Stimulated activated CD4-positive, alpha-beta T cell treated with anti-CD3 and anti-CD28 coated beads, Interleukin-4, amount 100 ng/mL, for 24 hours (primary cell): ENCODE results near the gene FAM184A.
"Not testable (repeated sequence)": the region's sequence is repeated elsewhere in the genome, so short reads cannot be mapped to it uniquely, and the experiment has no call there.

Source experiments
- DNase-seq: peaks from one replicate; pipeline ENCODE4 v3.0.0-alpha.2; 2020

Gene FAM184A

DNA sequence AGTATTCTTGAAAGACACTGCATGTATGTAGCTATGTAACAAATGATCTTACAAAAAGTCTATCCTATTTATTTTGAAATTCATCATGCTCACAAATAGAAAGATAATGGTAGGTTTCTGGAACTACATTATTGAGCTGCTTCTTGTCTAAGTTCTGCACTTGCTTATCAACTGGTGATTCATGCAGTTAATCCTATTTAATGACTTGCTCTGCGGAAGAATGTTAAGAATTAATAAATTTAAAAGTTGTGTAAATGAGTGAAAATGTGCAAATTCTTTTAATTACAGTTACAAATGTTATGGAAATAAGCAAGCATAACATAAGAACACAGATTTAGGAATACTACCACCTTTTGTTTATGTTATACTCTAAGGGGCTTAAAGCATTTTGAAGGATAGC lies 76.4 kb downstream of the FAM184A start:
- no peak for DNase-seq

DNA sequence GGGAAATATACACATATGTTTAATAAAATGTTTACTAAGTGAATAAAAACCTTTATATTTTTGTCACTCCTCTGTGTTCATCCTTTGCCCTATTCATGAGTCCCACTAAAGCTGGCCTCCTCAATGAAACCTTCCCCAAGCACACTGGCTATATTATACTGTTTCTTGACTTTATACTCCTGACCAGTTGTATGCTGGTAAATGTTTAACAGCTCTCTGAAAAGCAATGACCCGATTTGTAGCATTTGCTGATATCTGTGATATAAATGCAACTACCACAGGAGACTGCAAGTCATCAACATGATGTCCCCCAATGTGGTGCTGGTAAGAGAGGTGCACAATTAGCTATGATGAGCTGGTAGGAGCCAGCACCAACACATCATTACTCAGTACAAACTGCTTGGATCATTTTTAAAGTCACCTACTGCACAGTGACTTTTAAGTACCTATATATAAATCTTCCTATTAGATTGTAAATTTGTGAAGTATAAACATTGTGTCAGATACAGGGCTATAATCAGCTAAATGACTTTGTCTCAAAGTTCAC lies 78.9 kb downstream of the FAM184A start:
- DNase-seq, result no peak

DNA sequence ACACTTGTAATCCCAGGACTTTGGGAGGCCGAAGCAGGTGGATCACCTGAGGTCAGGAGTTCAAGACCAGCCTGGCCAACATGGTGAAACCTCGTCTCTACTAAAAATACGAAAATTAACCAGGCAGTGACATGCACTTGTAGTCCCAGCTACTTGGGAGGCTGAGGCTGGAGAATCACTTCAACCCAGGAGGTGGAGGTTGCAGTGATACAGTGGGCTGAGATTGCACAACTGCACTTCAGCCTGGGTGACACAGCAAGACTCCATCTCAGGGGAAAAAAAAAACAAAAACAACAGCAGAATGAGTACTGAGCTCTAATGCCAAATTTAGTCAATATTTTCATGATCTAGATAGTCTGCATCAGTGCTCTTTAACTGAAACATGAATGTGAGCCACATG lies 81.0 kb downstream of the FAM184A start:
- DNase-seq, result not testable (repeated sequence)

DNA sequence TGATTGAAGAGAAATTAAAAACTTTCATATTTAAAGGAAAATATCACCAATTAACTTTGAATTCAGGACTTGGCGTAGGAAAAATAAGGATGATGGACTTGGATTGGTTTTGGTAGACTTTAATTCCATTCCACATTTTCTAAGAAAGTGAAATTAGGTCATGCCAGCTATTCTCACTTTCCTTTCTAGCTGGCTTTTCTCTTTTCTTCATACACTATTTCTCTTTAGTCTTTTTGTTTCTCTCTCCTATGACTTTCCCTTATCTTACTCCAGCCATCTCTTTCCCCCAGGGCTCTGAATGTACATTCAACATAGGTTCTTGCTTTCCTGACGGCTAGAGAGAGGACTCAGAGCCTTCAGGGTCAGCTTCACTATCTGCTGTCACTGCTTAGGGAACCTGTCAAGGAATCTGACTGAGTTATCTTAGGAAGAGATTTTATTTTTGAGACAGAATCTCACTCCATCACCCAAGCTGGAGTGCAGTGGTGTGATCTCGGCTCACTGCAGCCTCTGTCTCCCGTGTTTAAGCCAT lies 82.1 kb downstream of the FAM184A start:
- no peak for DNase-seq

DNA sequence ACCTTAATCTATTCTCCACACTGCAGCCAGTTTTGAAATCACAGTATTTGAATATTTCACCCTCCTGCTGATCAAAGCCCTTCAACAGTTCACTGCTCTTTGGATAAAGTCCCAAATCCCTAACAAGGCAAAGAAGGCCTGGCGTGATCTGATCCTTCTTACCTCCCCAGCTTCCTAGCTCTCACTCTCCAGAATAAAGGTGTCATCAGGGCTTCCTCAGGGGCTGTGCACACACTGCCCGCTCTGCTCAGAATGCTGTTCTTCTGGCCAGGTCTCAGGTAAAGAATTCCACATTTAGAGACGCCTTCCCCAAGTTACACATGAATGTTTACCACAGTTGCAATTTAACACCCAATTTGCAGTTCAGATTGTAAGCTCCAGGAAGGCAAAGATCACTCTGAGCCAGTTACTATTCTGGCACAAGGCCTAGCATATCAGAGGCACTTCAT lies 84.6 kb downstream of the FAM184A start:
- no peak for DNase-seq

DNA sequence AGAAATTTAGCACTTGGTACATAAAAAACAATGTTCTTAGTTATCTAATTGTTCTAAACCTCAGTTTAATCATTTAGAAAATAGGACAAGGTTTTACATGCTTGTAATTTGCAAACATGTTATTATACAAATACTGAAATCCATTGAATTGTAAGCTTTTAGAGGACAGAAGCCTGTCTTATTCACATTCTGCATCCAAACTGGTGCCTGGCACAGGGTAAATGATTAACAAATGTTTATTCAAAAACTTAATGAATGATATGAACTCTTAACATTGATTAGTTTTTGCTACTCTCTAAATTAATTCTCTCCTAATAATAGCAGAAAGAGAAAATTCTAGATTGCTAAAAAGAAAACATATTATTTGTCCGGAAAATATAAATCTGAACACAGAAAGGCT lies 85.1 kb downstream of the FAM184A start:
- no peak for DNase-seq

DNA sequence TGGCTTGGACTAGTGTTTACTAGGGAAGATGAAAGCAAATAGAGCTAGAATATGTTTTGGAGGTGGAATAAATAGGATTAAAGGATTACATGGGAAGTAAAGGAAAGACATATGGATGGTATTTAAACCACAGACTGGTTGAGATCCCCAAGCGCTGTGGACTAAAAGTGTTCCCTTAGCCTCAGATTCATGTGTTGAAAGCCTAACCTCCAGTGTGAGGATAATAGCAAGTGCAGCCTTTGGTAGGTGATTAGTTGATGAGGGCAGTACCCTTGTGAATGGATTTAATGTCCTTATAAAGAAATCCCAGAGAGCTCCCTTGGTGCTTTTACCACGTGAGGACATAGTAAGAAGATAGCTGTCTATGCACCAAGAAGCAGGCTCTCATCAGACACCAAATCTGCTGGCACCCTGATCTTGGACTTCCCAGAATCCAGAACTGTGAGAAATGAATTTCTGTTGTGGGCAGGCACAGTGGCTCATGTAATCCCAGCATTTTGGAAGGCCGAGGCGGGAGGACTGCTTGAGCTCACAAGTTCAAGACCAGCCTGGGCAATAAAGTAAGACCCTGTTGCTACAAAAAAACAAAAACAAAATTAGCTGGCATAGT lies 86.2 kb downstream of the FAM184A start:
- DNase-seq, result no peak

DNA sequence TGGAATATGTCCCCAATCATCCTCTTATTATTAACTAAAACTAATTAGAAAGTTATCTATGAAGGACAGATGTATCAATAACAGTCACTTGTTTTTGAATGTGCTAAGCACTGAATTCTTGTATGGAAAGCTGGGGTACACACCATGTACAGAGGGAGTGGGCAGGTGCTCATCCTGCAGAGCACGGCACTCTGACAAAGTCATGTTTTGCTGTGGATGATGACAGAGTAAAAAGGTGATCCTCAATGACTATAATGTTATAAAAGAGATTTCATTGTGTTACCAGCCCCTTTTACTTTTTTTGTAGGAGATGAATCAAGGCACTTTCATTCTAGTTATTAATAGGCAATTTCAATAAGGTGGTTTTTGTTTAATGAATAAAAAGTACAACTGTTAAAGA lies 92.2 kb downstream of the FAM184A start:
- DNase-seq, result no peak

DNA sequence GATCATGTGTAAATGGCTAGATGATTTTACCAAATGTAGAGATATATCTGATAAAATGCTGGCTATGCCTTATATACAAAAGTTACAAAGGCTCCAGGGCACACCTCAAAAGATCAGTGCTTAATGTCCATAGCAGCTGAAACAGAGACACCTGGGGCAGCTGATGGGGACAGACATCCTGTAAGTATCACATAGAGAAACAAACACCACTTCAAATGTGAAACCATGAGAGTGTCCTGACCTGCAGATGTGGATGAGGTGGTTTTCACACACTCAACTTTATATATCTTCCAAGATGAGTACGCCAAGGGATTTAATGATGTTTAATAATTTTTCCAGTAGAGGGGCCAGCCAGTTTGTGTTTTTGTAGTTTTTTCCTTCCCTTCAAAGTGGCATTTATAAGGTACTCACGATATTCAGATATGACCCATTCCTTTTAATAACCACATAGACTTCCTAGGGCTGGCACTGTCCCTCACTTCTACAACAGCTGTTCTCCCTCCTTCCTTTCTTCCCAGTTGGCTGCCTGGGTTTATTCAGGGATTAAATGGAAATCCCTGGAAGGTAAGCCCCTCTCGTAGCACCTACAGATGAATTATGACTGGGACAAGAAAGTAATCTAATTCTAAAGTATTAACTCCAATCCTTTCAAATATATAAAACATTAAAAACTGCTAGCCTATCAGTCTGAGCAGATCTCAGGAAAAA lies 93.2 kb downstream of the FAM184A start:
- DNase-seq, result no peak

DNA sequence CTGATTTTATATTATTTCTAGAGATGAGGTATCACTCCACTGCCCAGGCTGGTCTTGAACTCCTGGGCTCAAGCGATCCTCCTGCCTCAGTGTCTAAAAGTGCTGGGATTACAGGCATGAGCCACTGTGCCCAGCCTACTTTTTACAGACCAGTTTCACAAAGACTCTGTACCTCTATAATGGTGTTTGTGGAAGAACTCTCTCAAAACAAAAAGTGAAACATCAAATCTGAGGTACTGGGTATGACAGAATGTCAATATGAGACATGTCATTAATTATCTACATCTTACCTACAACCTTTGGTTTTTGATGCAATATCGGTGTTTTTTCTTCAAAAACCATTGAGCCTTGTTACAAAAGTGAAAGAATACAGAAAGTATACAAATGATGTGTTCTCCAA lies 94.1 kb downstream of the FAM184A start:
- DNase-seq, result no peak

DNA sequence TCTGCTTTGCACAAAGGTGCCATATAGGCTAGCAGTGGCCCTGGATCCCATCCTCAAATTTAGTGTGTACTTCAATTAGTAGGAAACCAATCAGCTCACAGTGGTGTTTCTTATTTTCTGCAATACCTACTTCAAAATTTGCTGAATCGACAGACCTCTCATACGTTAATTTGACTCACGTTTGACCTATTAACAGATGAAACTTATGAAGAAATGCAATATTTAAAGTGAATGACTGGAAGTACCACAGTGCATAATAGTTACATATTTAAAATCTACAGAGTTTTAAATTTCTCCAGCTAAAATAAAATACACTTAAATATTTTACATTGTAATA lies 95.9 kb downstream of the FAM184A start:
- no peak for DNase-seq

DNA sequence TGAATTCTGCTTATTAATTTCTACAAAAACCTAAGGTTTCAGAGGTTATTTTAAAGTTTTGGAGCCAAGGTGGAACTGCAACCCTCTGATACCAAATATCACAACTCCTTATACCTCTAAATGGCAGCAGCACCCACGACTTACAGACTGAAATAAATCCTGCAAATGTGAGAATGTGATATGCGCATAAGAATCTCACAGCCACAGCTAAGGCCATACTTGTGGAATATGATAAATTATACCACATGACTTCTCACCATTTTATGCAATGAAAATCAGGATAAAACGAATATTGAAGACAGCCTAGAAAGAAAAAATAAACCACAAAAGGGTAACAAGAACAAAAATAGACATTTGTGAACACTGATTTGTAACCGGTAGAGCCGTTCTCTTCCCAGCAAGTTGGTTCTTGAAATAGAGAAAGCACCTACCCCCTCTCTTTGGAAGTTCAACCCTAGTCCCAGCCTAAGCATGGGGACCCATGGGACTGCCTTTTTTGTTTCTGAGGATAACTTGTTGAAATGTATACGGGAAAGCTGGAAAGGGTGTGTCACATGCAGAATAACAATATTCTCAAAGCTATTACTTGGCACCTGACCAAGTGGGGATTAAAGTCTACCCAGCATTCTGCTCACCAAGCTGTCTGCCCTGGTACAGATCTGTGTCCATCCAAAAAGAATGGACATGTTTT lies 96.4 kb downstream of the FAM184A start:
- DNase-seq, result no peak

DNA sequence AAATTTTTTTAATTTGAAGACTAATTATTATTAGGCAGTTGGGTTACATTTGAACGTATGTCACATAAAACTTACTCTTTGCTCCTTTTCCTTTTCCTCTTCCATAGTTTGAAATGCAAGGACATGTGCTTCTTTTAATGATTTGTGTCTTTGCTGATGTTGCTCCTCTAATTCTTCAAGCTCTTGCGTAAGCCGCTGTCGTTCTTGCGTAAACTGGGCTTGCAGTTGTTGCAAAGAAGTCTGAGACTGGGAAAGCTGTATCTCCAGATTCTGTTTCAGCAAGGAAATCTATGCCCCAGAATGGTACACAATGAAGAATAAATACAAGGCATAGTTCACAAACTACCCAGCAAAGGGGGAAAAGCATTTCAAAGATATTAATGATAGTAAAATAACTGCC lies 98.4 kb downstream of the FAM184A start:
- no peak for DNase-seq

DNA sequence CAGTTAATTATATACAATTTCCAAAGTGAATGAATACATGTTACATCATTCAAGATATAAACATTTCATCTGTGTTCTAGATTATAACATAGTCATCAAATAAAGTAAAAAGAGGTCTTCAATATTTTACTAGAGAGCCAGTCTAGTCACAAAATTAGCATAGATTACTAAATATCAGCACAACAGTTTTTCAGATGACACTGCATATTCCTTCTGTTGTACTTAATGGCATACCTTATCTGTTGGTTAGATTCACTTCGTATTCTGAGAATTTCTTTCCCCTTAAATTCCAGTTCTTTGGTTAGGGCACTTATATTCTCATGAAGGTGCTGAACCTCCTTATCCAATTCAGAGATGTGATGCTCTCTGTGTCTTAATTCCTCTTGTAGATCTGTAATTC lies 103.7 kb downstream of the FAM184A start:
- DNase-seq, result no peak

DNA sequence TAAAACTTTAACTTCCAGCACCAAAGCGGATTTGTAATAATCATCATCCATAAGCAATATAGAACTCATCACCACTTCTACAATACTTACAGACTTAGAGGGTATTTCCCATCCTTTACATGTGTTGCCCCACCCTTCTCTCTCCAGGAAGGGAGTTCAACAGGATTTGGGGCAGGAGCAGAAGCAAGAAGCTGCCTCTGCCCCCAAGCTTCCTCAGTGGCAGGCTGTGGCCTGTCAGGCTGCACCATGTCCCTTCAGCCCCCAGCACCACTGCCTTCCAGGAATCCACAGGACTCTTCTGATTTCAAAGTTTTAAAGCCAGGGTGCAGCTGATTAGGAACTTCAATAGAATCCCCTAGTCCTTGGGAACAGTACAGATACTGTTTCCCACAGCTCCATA lies 106.8 kb downstream of the FAM184A start:
- DNase-seq, result no peak

DNA sequence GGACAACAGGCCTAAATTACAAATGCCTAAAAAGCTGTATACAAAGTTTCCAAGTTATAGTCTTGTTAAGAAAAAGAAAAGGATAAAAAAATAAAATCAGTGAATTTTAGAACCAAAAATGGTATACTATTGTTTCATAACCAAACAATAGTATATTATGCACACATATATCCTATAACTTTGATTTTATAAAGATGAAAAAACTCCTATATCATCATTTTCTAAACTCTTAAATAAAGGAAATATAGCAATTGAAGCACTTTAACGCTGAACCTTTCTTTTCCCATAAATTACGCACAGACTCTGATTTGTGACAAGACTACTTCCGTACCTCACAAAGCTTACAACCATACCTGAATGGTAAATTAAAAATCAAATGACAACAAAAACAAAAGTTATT lies 107.6 kb downstream of the FAM184A start:
- no peak for DNase-seq

DNA sequence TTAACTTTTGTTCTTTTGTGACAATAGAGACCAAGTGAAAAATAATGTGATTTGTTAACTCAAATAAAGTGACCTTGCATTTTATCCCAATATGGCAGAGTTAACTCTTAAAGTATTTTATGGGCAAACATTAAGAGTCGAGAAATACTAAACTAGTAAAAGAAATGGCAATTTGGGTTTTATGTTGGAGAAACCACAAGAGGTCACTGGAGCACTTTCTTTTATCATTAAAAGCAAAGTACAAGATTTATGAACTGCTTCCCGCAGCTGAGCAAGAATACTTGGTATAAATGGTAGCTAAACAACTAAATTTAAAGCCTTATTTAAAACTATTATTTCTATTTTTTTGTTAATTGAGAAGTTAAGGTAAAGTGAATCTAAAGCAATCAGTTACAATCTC lies 110.0 kb downstream of the FAM184A start:
- no peak for DNase-seq

DNA sequence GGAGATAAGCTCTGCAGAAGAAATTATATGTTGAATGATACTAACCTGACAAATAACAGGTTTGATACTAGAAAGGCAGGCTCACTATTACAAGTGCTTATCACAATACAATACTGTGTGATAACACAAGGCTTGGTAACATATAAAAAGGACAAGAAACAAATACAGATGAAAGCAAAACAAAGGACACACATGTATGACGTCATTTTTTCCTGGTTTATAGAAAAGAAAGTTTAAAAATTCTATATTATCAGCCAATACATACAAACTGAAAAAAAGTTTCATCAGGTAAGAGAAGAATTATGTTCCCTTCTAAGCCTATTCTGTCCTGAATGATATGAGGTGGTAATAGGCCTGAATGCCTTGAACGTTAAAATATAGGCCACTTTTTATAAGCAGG lies 111.2 kb downstream of the FAM184A start:
- no peak for DNase-seq

DNA sequence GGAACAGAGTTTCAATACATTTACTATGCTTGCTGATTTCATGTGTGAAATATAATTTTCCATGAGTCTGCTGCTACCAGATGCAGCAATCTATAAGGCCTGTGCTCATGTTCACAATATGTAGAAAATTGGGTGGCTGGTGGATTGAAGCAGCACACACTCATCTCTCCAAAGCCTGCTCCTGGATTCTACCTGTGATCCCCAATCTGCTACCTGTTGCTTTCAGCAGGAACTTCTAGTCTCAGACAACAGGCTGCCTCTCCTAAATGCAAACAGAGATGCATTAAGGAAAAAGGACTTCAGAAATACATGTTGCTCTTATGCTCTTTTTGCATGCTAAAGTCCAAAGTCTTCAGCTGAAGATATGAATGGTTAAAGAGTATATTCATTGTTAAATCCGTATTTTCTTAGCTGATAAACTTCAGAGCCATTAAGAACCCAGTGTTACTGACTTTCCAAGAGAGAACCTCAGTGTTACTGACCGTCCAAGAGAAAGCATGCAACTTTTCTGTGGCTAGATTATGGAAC lies 112.6 kb downstream of the FAM184A start:
- no peak for DNase-seq

DNA sequence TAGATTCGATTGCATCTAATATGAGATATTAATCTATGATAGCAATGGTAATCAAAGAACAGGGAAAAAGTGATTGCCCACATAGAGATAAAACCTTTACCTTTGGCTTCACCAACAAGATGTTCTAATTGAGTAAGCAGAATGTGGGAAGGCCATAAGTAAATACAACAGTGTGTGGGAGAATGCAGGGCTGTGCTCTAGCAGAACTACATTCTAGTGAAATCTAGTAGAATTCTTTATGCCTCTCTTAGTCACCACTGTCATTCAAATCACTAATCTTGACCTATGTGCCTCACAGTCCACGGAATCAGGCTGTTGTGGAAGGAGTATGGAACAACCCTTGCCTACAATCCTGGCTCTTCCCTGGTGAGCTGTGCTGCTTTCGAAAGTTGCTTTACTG lies 113.1 kb downstream of the FAM184A start:
- DNase-seq, result no peak

DNA sequence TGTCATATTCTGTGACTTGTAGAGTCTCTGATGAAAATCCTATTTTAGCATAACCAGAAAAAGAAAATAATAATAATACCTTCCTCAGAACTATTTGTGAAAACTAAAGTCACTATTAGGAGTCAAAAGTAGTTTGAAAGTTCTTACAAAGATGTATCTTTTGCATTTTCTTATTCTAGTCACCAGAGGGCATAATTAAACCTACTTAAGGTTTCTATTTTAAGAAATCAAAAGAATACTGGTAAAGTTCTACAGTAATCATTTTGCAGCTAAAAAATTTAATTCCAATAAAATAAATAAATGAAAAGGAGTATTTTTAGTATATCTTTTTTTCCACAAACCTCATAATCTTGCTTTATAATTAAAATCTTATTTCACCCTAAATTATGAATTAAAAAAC lies 115.5 kb downstream of the FAM184A start:
- DNase-seq, result no peak

DNA sequence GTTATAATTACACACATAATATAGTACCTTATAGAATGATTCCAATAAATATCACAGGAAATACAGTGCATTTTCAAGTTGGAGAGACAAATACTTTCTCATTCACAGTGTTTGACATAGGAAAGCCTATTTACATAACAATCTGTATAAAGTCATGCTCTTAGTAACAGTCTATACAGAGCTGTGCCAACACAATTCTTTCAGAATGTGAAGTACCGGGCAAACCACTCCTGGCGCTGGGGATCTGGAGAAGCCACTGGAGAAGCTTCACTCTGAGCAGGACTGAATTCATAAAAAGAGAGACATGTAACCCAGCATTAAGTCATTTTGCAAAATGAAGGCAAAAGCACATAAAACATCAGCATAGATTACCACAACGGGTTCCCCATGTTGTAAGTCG lies 118.6 kb downstream of the FAM184A start:
- DNase-seq, result no peak

DNA sequence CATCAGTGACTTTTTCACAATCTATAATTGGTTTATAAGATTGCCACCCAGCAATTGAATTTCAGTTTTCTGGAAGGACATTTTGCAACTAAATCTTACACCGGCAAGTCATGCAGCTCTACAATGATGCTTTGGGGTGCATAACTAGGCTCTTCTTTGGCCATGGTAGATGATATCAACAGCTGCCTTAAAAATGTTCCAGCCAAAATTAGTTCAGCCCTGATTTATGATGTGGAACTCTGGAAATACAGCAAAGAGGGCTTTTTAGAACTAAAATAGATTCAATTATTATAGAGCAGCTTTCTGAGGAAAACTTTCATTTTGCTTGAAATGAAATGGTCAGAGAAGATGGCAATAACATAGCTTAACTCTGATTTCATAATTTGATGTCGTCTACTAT lies 125.1 kb downstream of the FAM184A start:
- DNase-seq, result no peak

DNA sequence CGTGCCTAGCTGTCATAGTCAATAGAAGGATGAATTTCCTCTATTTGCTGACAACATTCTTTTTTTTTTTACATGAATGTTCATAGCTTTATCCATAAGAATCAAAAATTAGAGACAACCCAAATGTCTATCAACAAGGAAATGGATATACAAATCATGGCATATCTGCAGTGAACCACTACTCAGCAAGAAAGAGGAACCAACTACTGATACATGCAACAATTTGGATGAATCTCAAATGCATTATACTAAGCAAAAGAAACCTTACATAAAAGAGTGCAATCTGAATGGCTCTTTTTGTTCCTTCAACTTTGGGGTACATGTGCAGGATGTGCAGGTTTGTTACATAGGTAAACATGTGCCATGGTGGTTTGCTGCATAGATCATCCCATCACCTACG lies 125.8 kb downstream of the FAM184A start:
- DNase-seq, result no peak
